ENCODE measurements around the gene MYO15B. TPM values are rescaled to one million over a fixed set of nuclear protein-coding genes. Genes with fewer than 3 reads are reported as not detected.

Gene MYO15B
- total and polyA plus RNA-seq, 2 of the 4 experiments (the other 2 are of a cell fraction): 0.18 to 0.65 TPM

DNA sequence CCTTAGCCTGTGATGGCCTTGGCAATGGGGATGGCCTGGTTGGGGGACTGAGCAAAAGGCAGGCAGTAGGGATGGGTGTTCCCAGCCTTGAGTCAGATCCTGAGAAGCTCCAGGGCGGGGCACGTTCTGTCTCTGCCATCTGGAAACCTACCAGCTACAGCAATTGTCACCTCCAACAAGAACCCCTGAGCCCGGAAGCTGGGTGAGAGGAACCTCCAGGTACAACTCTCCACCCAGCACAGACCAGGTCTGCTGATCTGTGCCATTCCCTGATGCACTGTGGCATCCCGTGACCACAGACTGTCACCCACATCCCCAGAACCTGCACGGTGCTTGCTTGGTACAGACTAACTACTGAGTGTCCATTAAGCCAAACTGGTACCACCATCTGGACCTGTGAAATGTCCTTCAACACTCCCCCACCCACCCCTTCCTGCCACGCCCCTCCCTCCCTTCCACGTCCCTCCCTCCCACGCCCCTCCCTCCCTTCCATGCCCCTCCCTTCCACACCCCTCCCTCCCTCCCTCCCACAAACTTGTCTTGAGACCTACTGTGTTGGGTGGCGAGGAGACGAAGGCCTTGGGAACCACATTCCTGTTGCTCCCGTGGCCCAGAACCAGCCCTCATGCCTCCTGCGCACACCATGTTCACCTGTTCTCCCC lies 16.6 kb downstream of the MYO15B start:
- no peak overlapping the region for H4K91ac ChIP-seq (ENCODE audit: insufficient read depth, low read depth, low read length)
- H3K9me1 ChIP-seq (ENCODE audit: insufficient read depth, low read length): no peaks in the 10 kb centered on the region
- no peak overlapping the region for H3K56ac ChIP-seq (ENCODE audit: extremely low read depth, insufficient read depth, low read length)
- no peak overlapping the region for H2AK5ac ChIP-seq (ENCODE audit: low read depth, low read length)
- H2AFZ ChIP-seq (replicated peaks; ENCODE audit: low read length, poor library complexity): no peak overlapping the region
- ATAC-seq (ENCODE audit: low read depth) (no peak), DNase-seq (no peak)
- H4K20me1 ChIP-seq (ENCODE audit: insufficient read depth, low read length): no peaks in the 10 kb centered on the region; the same call in 1 of the 2 replicates
- WGBS, 2 experiments (ENCODE audit: extremely low coverage in 2 of 2, insufficient read length in 1 of 2): 80% methylated on average over 2 of the region's 12 CpGs; no CpG with 5 or more reads in 1 of the 2 experiments
- H3K23ac ChIP-seq (ENCODE audit: low read depth, low read length): no peak overlapping the region
- no peak overlapping the region for H2BK120ac ChIP-seq (ENCODE audit: low read depth, low read length)
- in situ Hi-C loops (cut with MboI; ENCODE audit: low sequenced_read_pairs): no loop called here
- H3K27me3 ChIP-seq (ENCODE audit: control insufficient read depth, insufficient read depth, low read length): peaks cover 1% of the 10 kb centered on the region
- H3K79me1 ChIP-seq (ENCODE audit: low read depth in 1 of 2, low read length in 2 of 2): no peaks in the 10 kb centered on the region
- H3K4me2 ChIP-seq (ENCODE audit: low read depth, low read length): no peak overlapping the region
- dilution Hi-C loops (cut with HindIII; ENCODE audit: low sequenced_read_pairs, unreplicated experiment): no loop called here
- no peaks in the 10 kb centered on the region for H3K9me3 ChIP-seq (ENCODE audit: control insufficient read depth, insufficient read depth, low read length)
- ChIA-PET CTCF (no interaction called here), POLR2A (ENCODE audit: unreplicated experiment) (no interaction called here)
- H3K4me1 ChIP-seq (ENCODE audit: control insufficient read depth, insufficient read depth, low read length): no peaks in the 10 kb centered on the region
- no peak overlapping the region for H2AK9ac ChIP-seq (replicated peaks; ENCODE audit: low read depth, low read length, poor library complexity)
- H3K4ac ChIP-seq (ENCODE audit: low read depth, low read length): no peak overlapping the region
- BruUV-seq (replicated peaks): no TSS peak
- intact Hi-C loops (cut with micrococcal nuclease): no loop called here
- no peak overlapping the region for H2BK15ac ChIP-seq (ENCODE audit: low read depth, low read length)
- no peak overlapping the region for H2BK5ac ChIP-seq (ENCODE audit: low read depth, low read length, poor library complexity, severe bottlenecking)
- TF ChIP-seq RCOR1 (IDR thresholded peaks at IDR 0.05; ENCODE audit: insufficient replicate concordance, low read length) (no peak), USF2 (IDR thresholded peaks at IDR 0.05; ENCODE audit: low read depth, low read length) (no peak), POLR2A (IDR thresholded peaks at IDR 0.05; ENCODE audit: low read depth, low read length) (no peak), BHLHE40 (IDR thresholded peaks at IDR 0.05; ENCODE audit: low read depth, low read length) (no peak), MXI1 (IDR thresholded peaks at IDR 0.05; ENCODE audit: borderline replicate concordance, low read depth, low read length) (no peak), CHD1 (IDR thresholded peaks at IDR 0.05; ENCODE audit: low read depth, low read length) (no peak), ELK1 (IDR thresholded peaks at IDR 0.05; ENCODE audit: borderline replicate concordance, low read depth, low read length) (no peak), RAD21 (IDR thresholded peaks at IDR 0.05; ENCODE audit: low read length) (no peak), CEBPB (IDR thresholded peaks at IDR 0.05; ENCODE audit: low read depth, low read length) (no peak), FOS (IDR thresholded peaks at IDR 0.05; ENCODE audit: low read depth, low read length) (no peak), NFE2L2 (IDR thresholded peaks at IDR 0.05; ENCODE audit: low read depth, low read length) (no peak), MAFK (IDR thresholded peaks at IDR 0.05; ENCODE audit: low read depth, low read length) (no peak), MAZ (IDR thresholded peaks at IDR 0.05; ENCODE audit: borderline replicate concordance, low read depth, low read length) (no peak), SMC3 (IDR thresholded peaks at IDR 0.05; ENCODE audit: low read depth, low read length) (no peak), RFX5 (IDR thresholded peaks at IDR 0.05; ENCODE audit: low read depth, low read length) (no peak)
- TF ChIP-seq, protein P1, sequence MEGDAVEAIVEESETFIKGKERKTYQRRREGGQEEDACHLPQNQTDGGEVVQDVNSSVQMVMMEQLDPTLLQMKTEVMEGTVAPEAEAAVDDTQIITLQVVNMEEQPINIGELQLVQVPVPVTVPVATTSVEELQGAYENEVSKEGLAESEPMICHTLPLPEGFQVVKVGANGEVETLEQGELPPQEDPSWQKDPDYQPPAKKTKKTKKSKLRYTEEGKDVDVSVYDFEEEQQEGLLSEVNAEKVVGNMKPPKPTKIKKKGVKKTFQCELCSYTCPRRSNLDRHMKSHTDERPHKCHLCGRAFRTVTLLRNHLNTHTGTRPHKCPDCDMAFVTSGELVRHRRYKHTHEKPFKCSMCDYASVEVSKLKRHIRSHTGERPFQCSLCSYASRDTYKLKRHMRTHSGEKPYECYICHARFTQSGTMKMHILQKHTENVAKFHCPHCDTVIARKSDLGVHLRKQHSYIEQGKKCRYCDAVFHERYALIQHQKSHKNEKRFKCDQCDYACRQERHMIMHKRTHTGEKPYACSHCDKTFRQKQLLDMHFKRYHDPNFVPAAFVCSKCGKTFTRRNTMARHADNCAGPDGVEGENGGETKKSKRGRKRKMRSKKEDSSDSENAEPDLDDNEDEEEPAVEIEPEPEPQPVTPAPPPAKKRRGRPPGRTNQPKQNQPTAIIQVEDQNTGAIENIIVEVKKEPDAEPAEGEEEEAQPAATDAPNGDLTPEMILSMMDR (conservative IDR thresholded peaks at IDR 0.05; ENCODE audit: low read depth, low read length): no peak
- H3K36me3 ChIP-seq (ENCODE audit: control insufficient read depth, insufficient read depth, low read length): no peaks in the 10 kb centered on the region
- no peak overlapping the region for H3K9ac ChIP-seq (ENCODE audit: low read depth, low read length)
- H3K18ac ChIP-seq (ENCODE audit: low read depth, low read length): no peak overlapping the region
- no peak overlapping the region for H3K4me3 ChIP-seq (ENCODE audit: insufficient read depth, low read depth, low read length)
- no peak overlapping the region for H3K27ac ChIP-seq (ENCODE audit: insufficient read depth, low read length)
- no peak overlapping the region for H4K8ac ChIP-seq (ENCODE audit: low read depth in 2 of 2, low read length in 2 of 2)
- H2BK20ac ChIP-seq (ENCODE audit: low read depth, low read length): no peak overlapping the region
- H3K14ac ChIP-seq (replicated peaks; ENCODE audit: low read depth, low read length): no peak overlapping the region
- H4K5ac ChIP-seq (ENCODE audit: low read depth, low read length): no peak overlapping the region

All from IMR-90 (cell line).